HG02970 (cell line): ENCODE measurements around the gene STK39.

Source experiments
- ATAC-seq: cut with Tn5 transposase; IDR thresholded peaks from one replicate; pipeline ENCODE4 v1.9.1; 2021; ENCODE audit warnings: mild to moderate bottlenecking, moderate library complexity, moderate number of reproducible peaks; ENCODE audit not compliant: unreplicated experiment, low FRiP score

Gene STK39

GRCh38 chr2:168185583-168186274 is 61.7 kb downstream of the STK39 start:
- no peak for ATAC-seq

GRCh38 chr2:168184681-168185513 is 62.5 kb downstream of the STK39 start:
- no peak for ATAC-seq

- no peak for ATAC-seq
Measured at GRCh38 chr2:168183308-168183997, 63.9 kb downstream of the STK39 start.

- ATAC-seq = no peak
Measured at GRCh38 chr2:168182550-168183249, 64.7 kb downstream of the STK39 start.

GRCh38 chr2:168181825-168182224 is 65.6 kb downstream of the STK39 start:
- no peak for ATAC-seq

- ATAC-seq = no peak
Measured at GRCh38 chr2:168180914-168181313, 66.5 kb downstream of the STK39 start.

GRCh38 chr2:168180483-168180882 is 66.9 kb downstream of the STK39 start:
- ATAC-seq = no peak

GRCh38 chr2:168179592-168179991 is 67.8 kb downstream of the STK39 start:
- no peak for ATAC-seq

GRCh38 chr2:168178520-168179324 is 68.7 kb downstream of the STK39 start:
- no peak for ATAC-seq

GRCh38 chr2:168176402-168176801 is 71.0 kb downstream of the STK39 start:
- ATAC-seq = no peak

- no peak for ATAC-seq
Measured at GRCh38 chr2:168175469-168175868, 71.9 kb downstream of the STK39 start.

- ATAC-seq = no peak
Measured at GRCh38 chr2:168174756-168175155, 72.6 kb downstream of the STK39 start.

GRCh38 chr2:168172071-168172470 is 75.3 kb downstream of the STK39 start:
- ATAC-seq = no peak

- ATAC-seq = no peak
Measured at GRCh38 chr2:168171059-168171762, 76.2 kb downstream of the STK39 start.

GRCh38 chr2:168169097-168169745 is 78.2 kb downstream of the STK39 start:
- no peak for ATAC-seq

- ATAC-seq = no peak
Measured at GRCh38 chr2:168167511-168168263, 79.7 kb downstream of the STK39 start.

- no peak for ATAC-seq
Measured at GRCh38 chr2:168166902-168167510, 80.4 kb downstream of the STK39 start.
